ENCODE data around the gene SPR. TPM values are rescaled to one million over a fixed set of nuclear protein-coding genes. Genes with fewer than 3 reads are reported as not detected.

The SPR gene
- total and polyA plus RNA-seq, 4 donors, result 4.1 to 7.8 (median 5.9) TPM

GRCh38 chr2:72887740-72888437 is 681 bp downstream of the SPR start:
- Histone ChIP-seq H3K27me3 (ENCODE audit: control insufficient read depth, insufficient read depth, low read length) (peaks cover 7% of the 10 kb centered on the region), H3K27ac (ENCODE audit: low read depth, low read length) (peak overlapping the region; percentile 45)

GRCh38 chr2:72888438-72889202 is 1.4 kb downstream of the SPR start:
- Histone ChIP-seq H3K36me3 (ENCODE audit: control insufficient read depth, insufficient read depth, low read length) (no peaks in the 10 kb centered on the region), H3K4me3 (ENCODE audit: low read depth, low read length) (no peak overlapping the region), H3K9me3 (ENCODE audit: control insufficient read depth, insufficient read depth, low read length) (no peaks in the 10 kb centered on the region), H3K27me3 (ENCODE audit: control insufficient read depth, insufficient read depth, low read length) (peaks cover 2% of the 10 kb centered on the region), H3K4me1 (ENCODE audit: control insufficient read depth, insufficient read depth, low read length) (peaks cover 21% of the 10 kb centered on the region), H3K27ac (ENCODE audit: low read depth, low read length) (no peak overlapping the region)
- DNase-seq (ENCODE audit: low read depth in 4 of 6, low spot score in 6 of 6), result no peak
- WGBS (ENCODE audit: insufficient coverage), result 84% methylated on average over 9 of the region's 11 CpGs

More at GRCh38 chr2:72887740-72888437, 681 bp downstream of the SPR start:
- Histone ChIP-seq H3K9me3 (ENCODE audit: control insufficient read depth, insufficient read depth, low read length) (no peaks in the 10 kb centered on the region), H3K4me1 (ENCODE audit: control insufficient read depth, insufficient read depth, low read length) (peaks cover 21% of the 10 kb centered on the region), H3K4me3 (ENCODE audit: low read depth, low read length) (peak overlapping the region; percentile 26), H3K36me3 (ENCODE audit: control insufficient read depth, insufficient read depth, low read length) (no peaks in the 10 kb centered on the region)
- 9% methylated on average over 21 of the region's 21 CpGs for WGBS (ENCODE audit: insufficient coverage)
- peak; percentile 68 to 95 (median 83) for DNase-seq (ENCODE audit: low read depth in 4 of 6, low spot score in 6 of 6)

- H3K27ac ChIP-seq (ENCODE audit: low read depth, low read length), result no peak overlapping the region
- no peak overlapping the region for H3K4me3 ChIP-seq (ENCODE audit: low read depth, low read length)
- WGBS (ENCODE audit: insufficient coverage), result 95% methylated on average over 4 of the region's 4 CpGs
- no peaks in the 10 kb centered on the region for H3K36me3 ChIP-seq (ENCODE audit: control insufficient read depth, insufficient read depth, low read length)
- DNase-seq (ENCODE audit: low read depth in 4 of 6, low spot score in 6 of 6), result no peak
- H3K4me1 ChIP-seq (ENCODE audit: control insufficient read depth, insufficient read depth, low read length), result peaks cover 21% of the 10 kb centered on the region
- H3K27me3 ChIP-seq (ENCODE audit: control insufficient read depth, insufficient read depth, low read length), result peaks cover 11% of the 10 kb centered on the region
- H3K9me3 ChIP-seq (ENCODE audit: control insufficient read depth, insufficient read depth, low read length), result no peaks in the 10 kb centered on the region
Measured at GRCh38 chr2:72889991-72890390, 2.8 kb downstream of the SPR start.

GRCh38 chr2:72891091-72891818 is 4.0 kb downstream of the SPR start:
- H3K36me3 ChIP-seq (ENCODE audit: control insufficient read depth, insufficient read depth, low read length), result no peaks in the 10 kb centered on the region
- H3K27ac ChIP-seq (ENCODE audit: low read depth, low read length), result no peak overlapping the region
- 81% methylated on average over 8 of the region's 8 CpGs for WGBS (ENCODE audit: insufficient coverage)
- H3K27me3 ChIP-seq (ENCODE audit: control insufficient read depth, insufficient read depth, low read length), result peaks cover 22% of the 10 kb centered on the region
- H3K4me1 ChIP-seq (ENCODE audit: control insufficient read depth, insufficient read depth, low read length), result peaks cover 26% of the 10 kb centered on the region
- DNase-seq (ENCODE audit: low read depth in 4 of 6, low spot score in 6 of 6), result no peak
- no peaks in the 10 kb centered on the region for H3K9me3 ChIP-seq (ENCODE audit: control insufficient read depth, insufficient read depth, low read length)
- no peak overlapping the region for H3K4me3 ChIP-seq (ENCODE audit: low read depth, low read length)

GRCh38 chr2:72892506-72893173 is 5.4 kb downstream of the SPR start:
- no peak overlapping the region for H3K27ac ChIP-seq (ENCODE audit: low read depth, low read length)
- DNase-seq (ENCODE audit: low read depth in 4 of 6, low spot score in 6 of 6), result peak in 3 of 6 donors; percentile 44 to 89 (median 85)
- H3K4me1 ChIP-seq (ENCODE audit: control insufficient read depth, insufficient read depth, low read length), result peaks cover 20% of the 10 kb centered on the region
- H3K9me3 ChIP-seq (ENCODE audit: control insufficient read depth, insufficient read depth, low read length), result no peaks in the 10 kb centered on the region
- peaks cover 26% of the 10 kb centered on the region for H3K27me3 ChIP-seq (ENCODE audit: control insufficient read depth, insufficient read depth, low read length)
- no peaks in the 10 kb centered on the region for H3K36me3 ChIP-seq (ENCODE audit: control insufficient read depth, insufficient read depth, low read length)
- 5% methylated on average over 10 of the region's 11 CpGs for WGBS (ENCODE audit: insufficient coverage)
- no peak overlapping the region for H3K4me3 ChIP-seq (ENCODE audit: low read depth, low read length)

- DNase-seq (ENCODE audit: low read depth in 4 of 6, low spot score in 6 of 6), result peak in 2 of 6 donors; percentile 81 to 82
- no peak overlapping the region for H3K4me3 ChIP-seq (ENCODE audit: low read depth, low read length)
- H3K27ac ChIP-seq (ENCODE audit: low read depth, low read length), result no peak overlapping the region
- peaks cover 31% of the 10 kb centered on the region for H3K27me3 ChIP-seq (ENCODE audit: control insufficient read depth, insufficient read depth, low read length)
- 44% methylated on average over 15 of the region's 15 CpGs for WGBS (ENCODE audit: insufficient coverage)
- no peaks in the 10 kb centered on the region for H3K9me3 ChIP-seq (ENCODE audit: control insufficient read depth, insufficient read depth, low read length)
- H3K4me1 ChIP-seq (ENCODE audit: control insufficient read depth, insufficient read depth, low read length), result peaks cover 10% of the 10 kb centered on the region
- no peaks in the 10 kb centered on the region for H3K36me3 ChIP-seq (ENCODE audit: control insufficient read depth, insufficient read depth, low read length)
Measured at GRCh38 chr2:72893594-72894319, 6.5 kb downstream of the SPR start.

GRCh38 chr2:72894514-72894913 is 7.3 kb downstream of the SPR start:
- Histone ChIP-seq H3K36me3 (ENCODE audit: control insufficient read depth, insufficient read depth, low read length) (no peaks in the 10 kb centered on the region), H3K9me3 (ENCODE audit: control insufficient read depth, insufficient read depth, low read length) (no peaks in the 10 kb centered on the region), H3K27me3 (ENCODE audit: control insufficient read depth, insufficient read depth, low read length) (peaks cover 32% of the 10 kb centered on the region), H3K27ac (ENCODE audit: low read depth, low read length) (no peak overlapping the region), H3K4me3 (ENCODE audit: low read depth, low read length) (no peak overlapping the region), H3K4me1 (ENCODE audit: control insufficient read depth, insufficient read depth, low read length) (peaks cover 10% of the 10 kb centered on the region)
- WGBS (ENCODE audit: insufficient coverage), result 97% methylated on average over 8 of the region's 9 CpGs
- DNase-seq (ENCODE audit: low read depth in 4 of 6, low spot score in 6 of 6), result no peak

- no peak overlapping the region for H3K4me3 ChIP-seq (ENCODE audit: low read depth, low read length)
- no peaks in the 10 kb centered on the region for H3K36me3 ChIP-seq (ENCODE audit: control insufficient read depth, insufficient read depth, low read length)
- no peak for DNase-seq (ENCODE audit: low read depth in 4 of 6, low spot score in 6 of 6)
- H3K27ac ChIP-seq (ENCODE audit: low read depth, low read length), result no peak overlapping the region
- peaks cover 32% of the 10 kb centered on the region for H3K27me3 ChIP-seq (ENCODE audit: control insufficient read depth, insufficient read depth, low read length)
- WGBS (ENCODE audit: insufficient coverage), result 8% methylated on average over 2 of the region's 4 CpGs
- no peaks in the 10 kb centered on the region for H3K9me3 ChIP-seq (ENCODE audit: control insufficient read depth, insufficient read depth, low read length)
- peaks cover 10% of the 10 kb centered on the region for H3K4me1 ChIP-seq (ENCODE audit: control insufficient read depth, insufficient read depth, low read length)
Measured at GRCh38 chr2:72895154-72895553, 7.9 kb downstream of the SPR start.
